ENCODE results near the gene DIS3L. TPM values are rescaled to one million over a fixed set of nuclear protein-coding genes. Genes with fewer than 3 reads are reported as not detected.
"Not testable (repeated sequence)": the region's sequence is repeated elsewhere in the genome, so short reads cannot be mapped to it uniquely, and the experiment has no call there.

The DIS3L gene
- total RNA-seq, 1 experiment from 2014 or later: 22.4 TPM

DNA sequence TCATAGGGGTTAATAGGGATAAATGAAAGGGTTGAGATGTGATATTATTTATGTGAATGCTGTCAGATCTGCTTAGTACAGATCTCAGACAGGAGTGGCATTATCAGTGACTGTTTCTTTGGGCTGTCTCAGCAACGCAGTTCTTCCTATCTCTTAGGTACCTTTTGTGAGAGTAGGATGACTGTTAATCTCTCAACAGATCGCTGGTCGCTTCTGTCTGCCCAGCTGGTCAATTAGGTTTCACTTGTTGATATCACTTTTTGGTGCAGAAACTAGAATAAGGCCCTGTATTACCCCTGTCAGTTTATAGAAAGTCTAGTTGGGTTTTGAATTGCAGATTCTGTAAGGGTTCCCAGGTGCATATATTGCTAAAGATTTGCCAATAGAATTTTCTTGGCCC is 16.5 kb downstream of the DIS3L start:
- Histone ChIP-seq H3K27me3 (replicated peaks) (no peaks in the 10 kb centered on the region), H3K4me1 (replicated peaks) (no peaks in the 10 kb centered on the region), H3K4me3 (no peak overlapping the region), H3K9me3 (replicated peaks) (no peaks in the 10 kb centered on the region), H3K36me3 (peaks cover 67% of the 10 kb centered on the region), H3K27ac (no peak overlapping the region)
- DNase-seq (ENCODE audit: low read depth in 1 of 2, low spot score in 2 of 2): no peak

DNA sequence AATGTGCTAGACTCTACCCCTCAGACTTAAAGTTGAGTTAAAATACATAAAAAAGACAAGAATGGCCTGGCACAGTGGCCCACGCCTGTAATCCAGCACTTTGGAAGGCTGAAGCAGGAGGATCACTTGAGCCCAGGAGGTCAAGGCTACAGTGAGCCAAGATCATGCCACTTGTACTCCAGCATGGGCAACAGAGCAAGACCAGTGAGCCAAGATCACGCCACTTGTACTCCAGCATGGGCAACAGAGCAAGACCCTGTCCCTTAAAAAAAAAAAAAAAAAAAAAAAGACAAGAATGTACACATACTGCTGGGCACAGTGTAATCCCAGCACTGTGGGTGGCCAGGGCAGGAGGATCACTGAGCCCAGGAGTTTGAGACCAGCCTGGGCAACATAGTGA is 17.4 kb downstream of the DIS3L start:
- no peaks in the 10 kb centered on the region for H3K4me1 ChIP-seq (replicated peaks)
- DNase-seq (ENCODE audit: low read depth in 1 of 2, low spot score in 2 of 2): no peak
- peaks cover 71% of the 10 kb centered on the region for H3K36me3 ChIP-seq
- H3K27ac ChIP-seq: no peak overlapping the region
- no peak overlapping the region for H3K4me3 ChIP-seq
- no peaks in the 10 kb centered on the region for H3K27me3 ChIP-seq (replicated peaks)
- H3K9me3 ChIP-seq (replicated peaks): no peaks in the 10 kb centered on the region

- Histone ChIP-seq H3K9me3 (replicated peaks) (no peaks in the 10 kb centered on the region), H3K36me3 (peaks cover 75% of the 10 kb centered on the region), H3K4me3 (no peak overlapping the region), H3K27me3 (replicated peaks) (no peaks in the 10 kb centered on the region), H3K27ac (no peak overlapping the region), H3K4me1 (replicated peaks) (no peaks in the 10 kb centered on the region)
- no peak for DNase-seq (ENCODE audit: low read depth in 1 of 2, low spot score in 2 of 2)
Observed at GRCh38 chr15:66312144-66312543, 18.8 kb downstream of the DIS3L start.

DNA sequence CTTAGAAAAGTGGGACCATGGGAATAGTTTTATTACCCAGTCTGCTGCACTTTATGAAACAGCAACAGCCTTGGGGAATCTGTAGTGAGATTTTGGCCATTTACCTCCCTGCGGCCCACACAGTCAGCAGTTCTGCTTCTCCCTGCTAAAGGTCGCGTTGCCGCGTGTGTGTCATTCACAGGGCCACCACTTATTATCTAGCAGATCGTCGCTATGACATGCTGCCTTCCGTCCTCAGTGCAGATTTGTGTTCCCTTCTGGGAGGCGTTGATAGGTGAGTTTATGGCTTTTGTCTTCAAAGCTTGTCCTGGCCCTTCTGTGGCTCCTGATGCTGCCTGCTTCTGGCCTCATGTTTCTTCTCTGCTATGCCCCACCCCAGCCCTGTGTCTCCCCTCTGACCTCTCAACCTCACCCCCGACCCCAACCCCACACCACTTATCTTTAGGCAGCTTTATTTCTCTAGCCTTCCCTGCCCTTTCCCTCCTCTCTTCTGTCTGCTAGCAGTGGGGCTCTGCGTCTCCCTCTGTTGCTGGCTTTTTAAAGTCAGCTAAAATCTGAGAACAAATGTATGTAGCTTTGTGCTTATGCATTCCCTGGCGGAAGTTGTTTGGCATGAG is 30.1 kb downstream of the DIS3L start:
- no peak for DNase-seq (ENCODE audit: low read depth in 1 of 2, low spot score in 2 of 2)
- no peaks in the 10 kb centered on the region for H3K9me3 ChIP-seq (replicated peaks)
- H3K36me3 ChIP-seq: peaks cover 69% of the 10 kb centered on the region
- no peak overlapping the region for H3K27ac ChIP-seq
- no peaks in the 10 kb centered on the region for H3K27me3 ChIP-seq (replicated peaks)
- no peaks in the 10 kb centered on the region for H3K4me1 ChIP-seq (replicated peaks)
- H3K4me3 ChIP-seq: no peak overlapping the region

GRCh38 chr15:66326051-66326450 is 32.7 kb downstream of the DIS3L start:
- H3K9me3 ChIP-seq (replicated peaks): no peaks in the 10 kb centered on the region
- H3K4me3 ChIP-seq: no peak overlapping the region
- no peak for DNase-seq (ENCODE audit: low read depth in 1 of 2, low spot score in 2 of 2)
- no peak overlapping the region for H3K27ac ChIP-seq
- H3K4me1 ChIP-seq (replicated peaks): no peaks in the 10 kb centered on the region
- no peaks in the 10 kb centered on the region for H3K27me3 ChIP-seq (replicated peaks)
- H3K36me3 ChIP-seq: peaks cover 79% of the 10 kb centered on the region

DNA sequence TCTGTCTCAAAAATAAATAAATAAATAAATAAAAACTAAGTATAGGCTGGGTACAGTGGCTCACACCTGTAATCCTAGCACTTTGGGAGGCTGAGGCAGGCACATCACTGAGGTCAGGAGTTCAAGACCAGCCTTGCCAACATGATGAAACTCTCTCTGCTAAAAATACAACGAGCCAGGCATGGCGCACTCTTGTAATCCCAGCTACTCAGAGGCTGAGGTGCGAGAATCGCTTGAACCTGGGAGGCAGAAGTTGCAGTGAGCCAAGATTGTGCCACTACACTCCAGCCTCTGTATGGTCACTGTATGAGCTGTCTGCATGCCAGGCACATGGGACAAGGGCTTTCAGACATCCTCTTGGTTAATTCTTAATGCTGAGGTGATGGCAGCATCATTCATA is 34.4 kb downstream of the DIS3L start:
- Histone ChIP-seq H3K27me3 (replicated peaks) (no peaks in the 10 kb centered on the region), H3K4me3 (no peak overlapping the region), H3K36me3 (peaks cover 84% of the 10 kb centered on the region), H3K9me3 (replicated peaks) (no peaks in the 10 kb centered on the region), H3K4me1 (replicated peaks) (no peaks in the 10 kb centered on the region), H3K27ac (no peak overlapping the region)
- DNase-seq (ENCODE audit: low read depth in 1 of 2, low spot score in 2 of 2): no peak

DNA sequence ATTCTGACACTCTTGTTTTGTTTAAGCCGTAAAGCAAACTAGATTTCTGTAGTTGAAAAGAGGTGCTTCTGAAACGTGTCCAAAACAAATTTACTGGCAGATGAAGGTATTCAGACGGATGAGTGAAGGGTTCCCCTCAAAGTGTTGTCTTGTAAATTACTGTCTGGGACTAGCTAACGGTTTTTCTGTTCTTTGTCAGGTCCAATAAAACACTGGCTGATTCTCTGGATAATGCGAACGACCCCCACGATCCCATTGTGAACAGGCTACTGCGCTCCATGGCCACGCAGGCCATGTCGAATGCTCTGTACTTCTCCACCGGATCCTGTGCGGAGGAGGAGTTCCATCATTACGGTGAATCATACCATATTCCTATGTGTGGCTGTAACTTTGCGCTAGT is 35.4 kb downstream of the DIS3L start:
- Histone ChIP-seq H3K36me3 (peaks cover 82% of the 10 kb centered on the region), H3K27me3 (replicated peaks) (no peaks in the 10 kb centered on the region), H3K27ac (no peak overlapping the region), H3K4me3 (no peak overlapping the region), H3K9me3 (replicated peaks) (no peaks in the 10 kb centered on the region), H3K4me1 (replicated peaks) (no peaks in the 10 kb centered on the region)
- DNase-seq (ENCODE audit: low read depth in 1 of 2, low spot score in 2 of 2): no peak

DNA sequence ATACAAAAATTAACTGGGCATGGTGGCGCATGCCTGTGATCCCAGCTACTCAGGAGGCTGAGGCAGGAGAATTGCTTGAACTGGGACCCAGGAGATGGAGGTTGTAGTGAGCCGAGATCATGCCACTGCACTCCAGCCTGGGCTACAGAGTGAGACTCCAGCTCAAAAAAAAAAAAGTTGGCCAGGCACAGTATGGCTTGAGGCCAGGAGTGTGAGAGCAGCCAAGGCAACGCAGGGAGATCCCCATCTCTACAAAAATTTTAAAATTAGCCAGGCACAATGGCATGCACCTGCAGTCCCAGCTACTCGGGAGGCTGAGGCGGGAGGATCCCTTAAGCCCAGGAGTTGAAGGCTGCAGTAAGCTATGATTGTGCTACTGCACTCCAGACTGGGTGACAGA is 55.2 kb downstream of the DIS3L start:
- not testable (repeated sequence) for DNase-seq (ENCODE audit: low read depth in 1 of 2, low spot score in 2 of 2); H3K9me3 ChIP-seq (replicated peaks); H3K4me1 ChIP-seq (replicated peaks); H3K27ac ChIP-seq; H3K27me3 ChIP-seq (replicated peaks); H3K4me3 ChIP-seq
- peaks cover 53% of the 10 kb centered on the region for H3K36me3 ChIP-seq

- H3K4me1 ChIP-seq (replicated peaks): peaks cover 4% of the 10 kb centered on the region; the same call in 1 of the 2 replicates
- peak overlapping the region; percentile 72 for H3K27ac ChIP-seq
- peak overlapping the region; percentile 64 for H3K4me3 ChIP-seq
- no peak for DNase-seq (ENCODE audit: low read depth in 1 of 2, low spot score in 2 of 2)
- no peaks in the 10 kb centered on the region; the same call in 1 of the 2 replicates for H3K9me3 ChIP-seq (replicated peaks)
- no peaks in the 10 kb centered on the region for H3K27me3 ChIP-seq (replicated peaks)
- peaks cover 27% of the 10 kb centered on the region for H3K36me3 ChIP-seq
Observed at GRCh38 chr15:66356077-66356358, 62.6 kb downstream of the DIS3L start.

- peak within 1 kb of the TSS; percentile 72 for H3K27ac ChIP-seq
- peak; percentile 95 to 97 for DNase-seq (ENCODE audit: low read depth in 1 of 2, low spot score in 2 of 2)
- H3K27me3 ChIP-seq (replicated peaks): no peaks in the 10 kb centered on the region
- peaks cover 24% of the 10 kb centered on the region for H3K36me3 ChIP-seq
- H3K4me1 ChIP-seq (replicated peaks): peaks cover 4% of the 10 kb centered on the region; the same call in 1 of the 2 replicates
- no peaks in the 10 kb centered on the region; the same call in 1 of the 2 replicates for H3K9me3 ChIP-seq (replicated peaks)
- H3K4me3 ChIP-seq: peak within 1 kb of the TSS; percentile 64
Observed at GRCh38 chr15:66356359-66357236, 63.2 kb downstream of the DIS3L start, which contains the start of gene TIPIN. Gene TIPIN, minus strand, starts transcription at chr15:66356685. Its CDS starts 3,738 bp downstream, at chr15:66352947.

DNA sequence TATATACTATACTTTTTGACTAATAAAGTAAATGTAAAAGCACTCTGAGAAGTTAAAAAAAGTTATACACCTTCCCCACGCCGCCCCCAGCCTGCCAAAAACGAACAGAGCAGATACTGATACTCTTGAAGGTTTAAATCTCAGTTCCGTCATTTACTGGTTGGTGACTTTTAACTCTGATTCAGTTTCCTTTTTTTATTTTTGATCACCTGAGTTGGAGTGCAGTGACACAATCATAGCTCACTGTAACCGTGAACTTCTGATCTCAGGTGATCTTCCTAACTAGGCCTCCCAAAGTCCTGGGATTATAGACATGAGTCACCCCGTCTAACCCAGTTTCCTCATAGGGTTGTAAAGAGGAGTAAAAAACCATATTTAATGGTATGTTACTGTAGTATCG is 66.4 kb downstream of the DIS3L start:
- no peaks in the 10 kb centered on the region for H3K27me3 ChIP-seq (replicated peaks)
- no peak for DNase-seq (ENCODE audit: low read depth in 1 of 2, low spot score in 2 of 2)
- no peaks in the 10 kb centered on the region; the same call in 1 of the 2 replicates for H3K9me3 ChIP-seq (replicated peaks)
- H3K4me1 ChIP-seq (replicated peaks): peaks cover 4% of the 10 kb centered on the region; the same call in 1 of the 2 replicates
- no peak overlapping the region for H3K27ac ChIP-seq
- H3K4me3 ChIP-seq: no peak overlapping the region
- H3K36me3 ChIP-seq: peaks cover 5% of the 10 kb centered on the region; the same call in 1 of the 2 replicates

DNA sequence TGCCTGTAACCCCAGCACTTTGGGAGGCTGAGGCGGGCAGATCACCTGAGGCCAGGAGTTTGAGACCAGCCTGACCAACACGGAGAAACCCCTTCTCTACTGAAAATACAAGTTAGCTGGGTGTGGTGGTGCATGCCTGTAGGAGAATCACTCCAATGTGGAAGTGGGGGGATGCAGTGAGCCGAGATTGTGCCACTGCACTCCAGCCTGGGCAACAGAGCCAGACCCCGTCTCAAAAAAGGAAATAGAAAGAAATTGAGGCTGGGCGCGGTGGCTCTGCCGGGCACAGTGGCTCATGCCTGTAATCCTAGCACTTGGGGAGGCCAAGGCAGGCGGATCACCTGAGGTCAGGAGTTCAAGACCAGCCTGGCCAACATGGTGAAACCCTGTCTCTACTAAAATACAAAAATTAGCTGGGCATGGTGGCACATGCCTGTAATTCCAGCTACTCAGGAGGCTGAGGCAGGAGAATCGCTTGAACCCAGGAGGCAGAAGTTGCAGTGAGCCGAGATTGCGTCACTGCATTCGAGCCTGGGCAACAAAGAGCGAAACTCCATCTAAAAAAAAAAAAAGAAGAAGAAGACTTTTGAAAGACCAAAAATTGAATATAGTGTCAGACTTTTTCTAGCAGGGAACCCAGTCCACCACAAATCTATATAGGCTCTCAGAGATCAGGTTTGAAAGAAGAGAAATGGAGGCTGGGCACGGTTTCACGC is 68.5 kb downstream of the DIS3L start:
- H3K27me3 ChIP-seq (replicated peaks); H3K4me1 ChIP-seq (replicated peaks); H3K9me3 ChIP-seq (replicated peaks); H3K36me3 ChIP-seq; H3K4me3 ChIP-seq; DNase-seq (ENCODE audit: low read depth in 1 of 2, low spot score in 2 of 2); H3K27ac ChIP-seq: not testable (repeated sequence)

GRCh38 chr15:66362776-66363175 is 69.4 kb downstream of the DIS3L start:
- Histone ChIP-seq H3K36me3 (no peaks in the 10 kb centered on the region), H3K9me3 (replicated peaks) (no peaks in the 10 kb centered on the region), H3K4me3 (no peak overlapping the region), H3K27ac (no peak overlapping the region), H3K27me3 (replicated peaks) (no peaks in the 10 kb centered on the region), H3K4me1 (replicated peaks) (no peaks in the 10 kb centered on the region)
- no peak for DNase-seq (ENCODE audit: low read depth in 1 of 2, low spot score in 2 of 2)

Data from SJSA1 (cell line).